Neural progenitor cell (in vitro differentiated cells): Measurements from ENCODE around the gene SOX10.

ENCODE experiments used
- CTCF ChIP-seq: fragments of 200-600 bp; sonication (generic); IDR thresholded peaks from 2 replicates; pipeline ENCODE4 v1.5.1; 2017; ENCODE audit warnings: antibody characterized with exemption, mild to moderate bottlenecking
- EZH2phosphoT487 ChIP-seq: fragments of 200-600 bp; sonication (generic); IDR thresholded peaks from 2 replicates; pipeline ENCODE4 v1.6.1; 2017; ENCODE audit warnings: antibody characterized with exemption

DNA sequence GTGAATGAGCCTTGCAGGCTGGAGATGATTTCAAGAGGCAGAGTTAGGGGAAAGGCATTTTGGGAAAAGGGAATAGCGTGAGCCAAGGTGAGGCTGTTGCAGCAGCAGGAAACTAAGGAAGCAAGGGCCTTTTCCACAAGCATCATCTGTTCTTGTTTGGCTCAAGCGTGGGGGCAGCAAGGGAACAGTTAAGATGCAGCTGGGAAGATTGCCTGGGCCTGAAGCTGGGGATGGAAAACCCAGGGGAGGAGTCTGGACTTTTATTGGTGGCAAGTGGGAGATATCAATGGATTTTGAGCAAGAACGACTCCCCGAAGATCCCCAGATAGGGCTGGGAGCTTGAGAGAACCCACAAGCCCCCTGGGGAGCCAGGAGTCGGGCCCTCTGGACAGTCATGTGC, 45.5 kb upstream of the SOX10 start:
- no peak for TF ChIP-seq EZH2phosphoT487
- no peak for TF ChIP-seq CTCF
